NB4 (cell line): Measurements from ENCODE around the gene CCR8.

ENCODE experiments used
- DNase-seq: peaks from one replicate; pipeline ENCODE4 v3.0.0; 2010; ENCODE audit warnings: low read depth
- H3K4me3 ChIP-seq: one replicate; pipeline ENCODE4 v1.5.1; 2011; ENCODE audit warnings: mild to moderate bottlenecking, low read depth, low read length, moderate library complexity
- MYC ChIP-seq: IDR thresholded peaks from 2 replicates; pipeline ENCODE4 v1.6.1; 2011; ENCODE audit warnings: low read depth, low read length
- POLR2A ChIP-seq: IDR thresholded peaks from 2 replicates; pipeline ENCODE4 v1.6.1; 2011; ENCODE audit warnings: mild to moderate bottlenecking; ENCODE audit not compliant: insufficient read length; ENCODE audit errors: extremely low read depth
- TF ChIP-seq, protein P1 (sequence below): IDR thresholded peaks from 2 replicates; pipeline ENCODE4 v1.6.1; 2011; ENCODE audit warnings: low read depth, low read length
- TF ChIP-seq, protein P2 (sequence below): IDR thresholded peaks from one replicate; pipeline ENCODE4 v1.5.1; 2012; ENCODE audit warnings: low read depth, low read length

The CCR8 gene, protein sequence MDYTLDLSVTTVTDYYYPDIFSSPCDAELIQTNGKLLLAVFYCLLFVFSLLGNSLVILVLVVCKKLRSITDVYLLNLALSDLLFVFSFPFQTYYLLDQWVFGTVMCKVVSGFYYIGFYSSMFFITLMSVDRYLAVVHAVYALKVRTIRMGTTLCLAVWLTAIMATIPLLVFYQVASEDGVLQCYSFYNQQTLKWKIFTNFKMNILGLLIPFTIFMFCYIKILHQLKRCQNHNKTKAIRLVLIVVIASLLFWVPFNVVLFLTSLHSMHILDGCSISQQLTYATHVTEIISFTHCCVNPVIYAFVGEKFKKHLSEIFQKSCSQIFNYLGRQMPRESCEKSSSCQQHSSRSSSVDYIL

DNA sequence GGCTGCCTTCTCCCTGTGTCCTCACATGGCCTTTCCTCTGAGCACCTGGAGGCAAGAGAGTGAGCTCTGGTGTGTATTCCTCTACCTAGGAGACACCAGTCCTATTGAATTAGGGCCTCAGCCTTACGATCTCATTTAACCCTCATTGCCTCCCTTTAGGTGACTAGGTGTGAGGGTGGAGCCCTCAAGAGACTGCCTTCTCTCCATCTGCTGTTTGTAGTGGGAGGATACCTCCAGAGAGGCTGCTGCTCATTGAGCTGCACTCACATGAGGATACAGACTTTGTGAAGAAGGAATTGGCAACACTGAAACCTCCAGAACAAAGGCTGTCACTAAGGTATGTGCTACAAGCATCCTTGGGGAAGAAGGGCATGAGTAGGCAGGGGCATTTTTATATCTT lies at the start of gene CCR8:
Gene CCR8 (plus strand): TSS at position 217 of the 400 bp plus-strand sequence. CDS start 2,623 bp downstream, outside the sequence.
- TF ChIP-seq MYC (no peak), POLR2A (no peak)
- TF ChIP-seq, protein P1, sequence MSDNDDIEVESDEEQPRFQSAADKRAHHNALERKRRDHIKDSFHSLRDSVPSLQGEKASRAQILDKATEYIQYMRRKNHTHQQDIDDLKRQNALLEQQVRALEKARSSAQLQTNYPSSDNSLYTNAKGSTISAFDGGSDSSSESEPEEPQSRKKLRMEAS, result no peak
- TF ChIP-seq, protein P2, sequence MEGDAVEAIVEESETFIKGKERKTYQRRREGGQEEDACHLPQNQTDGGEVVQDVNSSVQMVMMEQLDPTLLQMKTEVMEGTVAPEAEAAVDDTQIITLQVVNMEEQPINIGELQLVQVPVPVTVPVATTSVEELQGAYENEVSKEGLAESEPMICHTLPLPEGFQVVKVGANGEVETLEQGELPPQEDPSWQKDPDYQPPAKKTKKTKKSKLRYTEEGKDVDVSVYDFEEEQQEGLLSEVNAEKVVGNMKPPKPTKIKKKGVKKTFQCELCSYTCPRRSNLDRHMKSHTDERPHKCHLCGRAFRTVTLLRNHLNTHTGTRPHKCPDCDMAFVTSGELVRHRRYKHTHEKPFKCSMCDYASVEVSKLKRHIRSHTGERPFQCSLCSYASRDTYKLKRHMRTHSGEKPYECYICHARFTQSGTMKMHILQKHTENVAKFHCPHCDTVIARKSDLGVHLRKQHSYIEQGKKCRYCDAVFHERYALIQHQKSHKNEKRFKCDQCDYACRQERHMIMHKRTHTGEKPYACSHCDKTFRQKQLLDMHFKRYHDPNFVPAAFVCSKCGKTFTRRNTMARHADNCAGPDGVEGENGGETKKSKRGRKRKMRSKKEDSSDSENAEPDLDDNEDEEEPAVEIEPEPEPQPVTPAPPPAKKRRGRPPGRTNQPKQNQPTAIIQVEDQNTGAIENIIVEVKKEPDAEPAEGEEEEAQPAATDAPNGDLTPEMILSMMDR, result no peak
- no peak for DNase-seq
- no peak within 1 kb of the TSS for H3K4me3 ChIP-seq

DNA sequence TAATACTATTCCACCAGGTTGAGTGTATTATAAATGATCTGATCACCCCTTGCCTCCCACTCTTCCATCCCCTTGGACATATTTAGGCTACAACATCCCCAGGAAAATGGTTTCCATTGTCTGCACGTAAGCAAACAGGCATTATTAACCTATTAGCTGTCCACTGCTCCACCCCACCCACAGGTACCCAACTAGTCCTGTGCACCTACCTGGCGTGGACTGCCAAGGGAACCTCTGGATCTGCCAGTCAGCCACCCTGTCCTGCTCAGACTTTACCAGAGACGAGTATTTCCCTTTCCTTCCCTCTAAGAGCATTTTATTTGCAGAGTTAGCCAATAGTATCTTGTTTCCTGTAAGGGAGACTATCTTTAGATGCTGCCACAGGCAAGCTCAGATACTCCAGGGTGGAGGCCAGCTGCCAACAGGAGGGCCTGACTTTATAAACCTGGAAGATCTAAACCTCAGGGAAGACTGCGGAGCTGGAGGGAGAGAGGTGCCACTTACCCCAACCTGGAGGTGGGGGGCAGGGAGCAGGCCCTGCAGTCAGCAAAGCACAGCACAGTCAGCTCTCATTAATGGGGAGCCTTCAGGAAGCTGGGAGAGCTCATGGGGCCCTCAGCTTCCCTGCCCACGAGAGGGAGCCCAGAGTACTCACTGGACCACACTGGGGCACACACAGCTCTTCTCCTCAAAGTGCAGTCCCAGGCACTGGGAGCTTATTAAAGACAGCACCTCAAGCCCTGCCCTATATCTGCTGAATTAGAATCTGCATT lies 49.6 kb upstream of the CCR8 start, which contains the start of gene CX3CR1:
Gene CX3CR1 (minus strand): TSS at position 292 of the 773 bp plus-strand sequence. CDS start 13,527 bp downstream, outside the sequence.
- no peak within 1 kb of the TSS for H3K4me3 ChIP-seq
- DNase-seq, result peak; percentile 48
- TF ChIP-seq MYC (no peak), POLR2A (no peak)
- TF ChIP-seq, protein P2, result no peak
- TF ChIP-seq, protein P1, result no peak

DNA sequence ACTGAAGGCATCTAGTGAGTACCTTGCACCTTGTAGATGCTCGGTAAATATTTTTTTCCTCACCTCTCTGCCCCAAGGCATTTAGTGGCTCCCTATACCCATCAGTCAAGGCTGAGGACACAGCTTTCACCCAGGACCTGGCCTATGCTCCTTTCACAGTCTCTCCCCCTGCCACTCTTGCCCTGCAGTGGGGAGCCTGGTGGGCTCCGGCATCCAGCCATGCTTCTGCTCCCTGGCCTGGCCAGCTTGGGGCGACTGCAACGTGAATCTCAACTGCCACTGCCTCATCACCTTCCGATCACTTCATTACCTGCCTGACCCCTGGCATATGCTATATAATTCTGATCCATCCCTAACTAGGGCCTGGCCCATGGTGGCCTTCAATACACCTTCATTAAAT lies 48.9 kb upstream of the CCR8 start:
- DNase-seq, result no peak

DNA sequence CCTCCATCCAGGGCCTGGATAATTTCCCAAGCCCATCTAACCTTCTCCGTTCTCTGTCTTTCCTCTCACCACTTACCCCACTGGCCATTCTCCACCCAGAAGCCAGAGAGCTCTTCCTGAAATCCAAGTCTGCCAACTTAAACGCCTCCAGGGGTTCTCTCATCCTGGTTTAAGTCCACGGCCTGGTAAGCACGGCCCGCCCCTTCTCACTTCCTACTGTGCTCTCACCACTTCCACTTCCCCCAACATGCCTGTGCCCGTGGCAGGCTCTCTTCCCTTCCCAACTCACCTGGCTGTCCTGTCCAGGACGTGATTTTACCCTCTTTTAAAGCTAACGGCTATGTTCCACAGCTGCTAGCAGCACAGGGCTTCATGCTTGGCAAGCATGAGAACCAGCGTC lies 48.0 kb upstream of the CCR8 start:
- H3K4me3 ChIP-seq, result no peak overlapping the region
- DNase-seq, result no peak
- TF ChIP-seq, protein P1, result no peak
- TF ChIP-seq MYC, result no peak
- TF ChIP-seq, protein P2, result no peak
- TF ChIP-seq POLR2A, result no peak

More for the DNA sequence above, 48.9 kb upstream of the CCR8 start:
- no peak overlapping the region for H3K4me3 ChIP-seq
- TF ChIP-seq MYC, result no peak

DNA sequence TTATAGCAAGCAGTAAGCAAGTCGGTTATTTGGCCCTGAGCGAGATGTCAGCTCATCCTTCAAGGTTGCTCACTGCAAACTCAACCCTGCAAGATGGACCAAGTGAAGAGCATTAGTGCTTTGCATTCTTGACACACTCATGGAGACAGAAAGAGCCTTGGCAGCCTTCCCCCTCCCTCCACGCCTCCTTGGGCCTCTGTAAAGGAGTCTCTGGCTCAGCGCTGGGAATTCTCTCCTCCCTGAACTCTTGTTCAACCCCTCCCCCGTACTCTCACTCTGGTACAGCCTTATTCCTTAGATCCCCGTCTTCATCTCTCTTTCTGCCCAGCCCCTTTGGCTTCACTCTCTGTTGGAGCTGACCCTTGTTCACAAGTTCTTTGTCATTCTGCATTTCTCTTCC lies 47.5 kb upstream of the CCR8 start:
- no peak overlapping the region for H3K4me3 ChIP-seq
- no peak for TF ChIP-seq MYC
- TF ChIP-seq, protein P2, result no peak
- no peak for DNase-seq

DNA sequence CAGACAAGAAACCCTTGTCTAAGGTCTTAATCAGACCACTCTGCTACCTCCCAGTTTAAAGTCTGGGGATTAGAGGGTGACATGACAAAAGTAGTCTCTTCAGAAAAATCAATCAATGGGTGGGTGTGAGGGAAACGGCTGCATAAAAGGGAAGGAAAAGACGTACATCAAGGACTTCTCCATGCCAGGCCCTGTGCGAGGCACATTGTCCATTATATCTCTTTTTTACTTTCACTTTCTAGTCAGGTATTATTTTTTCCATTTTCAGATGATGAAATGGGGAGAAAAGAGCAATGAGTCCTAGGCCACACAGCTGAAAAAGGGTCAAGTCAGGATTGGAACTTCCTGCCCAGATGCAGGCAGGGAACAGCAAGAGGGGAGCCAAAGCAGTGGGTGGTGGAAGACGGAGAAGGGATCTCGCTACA lies 45.0 kb upstream of the CCR8 start:
- H3K4me3 ChIP-seq, result no peak overlapping the region
- peak; percentile 22 for DNase-seq
- TF ChIP-seq, protein P1, result no peak
- TF ChIP-seq, protein P2, result no peak
- no peak for TF ChIP-seq MYC
- TF ChIP-seq POLR2A, result no peak
